ENCODE measurements around the gene CAPN2. TPM values are rescaled to one million over a fixed set of nuclear protein-coding genes. Genes with fewer than 3 reads are reported as not detected.

CAPN2 gene
- total RNA-seq, 6 experiments from 2014 or later, result 380 to 424 (median 413) TPM

DNA sequence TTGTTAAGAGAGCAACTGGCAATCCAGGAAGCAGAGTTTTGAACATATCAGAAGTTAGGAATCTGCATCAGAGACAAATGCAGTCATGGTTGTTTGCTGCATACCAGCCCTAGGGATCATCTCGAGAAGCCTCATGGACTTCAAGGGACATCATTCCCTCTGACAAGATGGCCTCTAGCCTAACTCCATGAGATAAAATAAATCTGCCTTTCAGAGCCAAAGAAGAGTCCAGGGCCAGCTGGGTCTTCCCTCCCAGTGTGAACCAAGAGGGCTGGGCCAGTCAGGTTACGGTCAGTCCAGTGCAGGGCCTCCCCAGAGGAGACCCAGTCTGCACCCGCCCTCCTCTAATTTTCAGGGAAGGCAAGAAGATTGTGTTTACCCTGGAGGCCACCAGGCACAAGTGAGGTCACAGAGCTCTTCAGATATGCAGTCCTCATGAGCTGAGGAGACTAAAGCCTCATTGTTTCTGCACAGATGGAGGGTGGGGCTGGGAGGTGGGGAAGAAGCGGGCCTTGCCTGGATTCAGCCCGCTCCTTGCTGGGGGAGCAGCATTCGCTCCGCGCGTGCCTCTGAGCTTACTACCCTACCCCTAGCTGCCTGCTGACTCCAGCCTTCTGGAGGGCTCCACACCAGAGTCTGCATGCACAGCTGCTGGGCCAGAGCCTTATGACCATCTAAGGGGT is 52.8 kb downstream of the CAPN2 start:
- H3K27me3 Mint-ChIP-seq (ENCODE audit: insufficient read depth), result peaks cover 6% of the 10 kb centered on the region; the same call in 1 of the 2 replicates
- H3K4me3 Mint-ChIP-seq, result no peak overlapping the region
- H3K9me3 Mint-ChIP-seq, result no peaks in the 10 kb centered on the region
- H3K36me3 Mint-ChIP-seq (ENCODE audit: low read depth), result peaks cover 60% of the 10 kb centered on the region
- peak overlapping the region; percentile 71 for H3K27ac Mint-ChIP-seq
- peaks cover 33% of the 10 kb centered on the region for H3K4me1 Mint-ChIP-seq (ENCODE audit: low read depth)
- TF ChIP-seq, protein P1, sequence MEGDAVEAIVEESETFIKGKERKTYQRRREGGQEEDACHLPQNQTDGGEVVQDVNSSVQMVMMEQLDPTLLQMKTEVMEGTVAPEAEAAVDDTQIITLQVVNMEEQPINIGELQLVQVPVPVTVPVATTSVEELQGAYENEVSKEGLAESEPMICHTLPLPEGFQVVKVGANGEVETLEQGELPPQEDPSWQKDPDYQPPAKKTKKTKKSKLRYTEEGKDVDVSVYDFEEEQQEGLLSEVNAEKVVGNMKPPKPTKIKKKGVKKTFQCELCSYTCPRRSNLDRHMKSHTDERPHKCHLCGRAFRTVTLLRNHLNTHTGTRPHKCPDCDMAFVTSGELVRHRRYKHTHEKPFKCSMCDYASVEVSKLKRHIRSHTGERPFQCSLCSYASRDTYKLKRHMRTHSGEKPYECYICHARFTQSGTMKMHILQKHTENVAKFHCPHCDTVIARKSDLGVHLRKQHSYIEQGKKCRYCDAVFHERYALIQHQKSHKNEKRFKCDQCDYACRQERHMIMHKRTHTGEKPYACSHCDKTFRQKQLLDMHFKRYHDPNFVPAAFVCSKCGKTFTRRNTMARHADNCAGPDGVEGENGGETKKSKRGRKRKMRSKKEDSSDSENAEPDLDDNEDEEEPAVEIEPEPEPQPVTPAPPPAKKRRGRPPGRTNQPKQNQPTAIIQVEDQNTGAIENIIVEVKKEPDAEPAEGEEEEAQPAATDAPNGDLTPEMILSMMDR (IDR thresholded peaks at IDR 0.05), result no peak
- peak; percentile 56 for DNase-seq

DNA sequence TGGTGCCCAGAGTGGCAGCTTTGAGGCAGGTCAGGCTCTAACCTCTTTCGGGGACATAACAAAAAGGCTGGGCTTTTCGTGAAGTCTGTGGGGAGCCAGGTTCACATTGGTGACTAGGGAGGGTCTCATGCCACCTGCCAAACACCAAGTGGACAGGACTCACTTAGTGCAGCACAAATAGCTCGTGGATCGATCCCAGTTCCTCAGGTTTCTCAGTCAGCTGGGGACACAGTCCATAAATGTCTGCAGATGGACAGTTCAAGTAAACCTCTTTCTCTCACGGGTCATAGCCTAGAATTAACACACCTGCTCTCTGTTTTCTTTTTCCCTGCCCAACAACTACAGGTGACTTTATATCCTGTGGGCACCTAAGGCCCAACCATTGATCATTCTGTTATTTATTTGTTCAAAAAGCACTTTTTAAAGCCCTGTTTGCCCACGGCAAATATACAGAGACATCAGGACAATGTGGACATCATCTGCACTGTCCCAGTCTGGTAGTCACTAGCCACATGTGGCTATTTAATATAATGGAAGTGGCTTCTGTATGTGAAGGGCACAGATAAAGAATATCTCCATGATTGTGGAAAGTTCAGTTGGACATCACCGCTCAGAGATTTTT is 53.5 kb downstream of the CAPN2 start:
- peaks cover 39% of the 10 kb centered on the region for H3K4me1 Mint-ChIP-seq (ENCODE audit: low read depth)
- peak overlapping the region; percentile 42; the same call in 1 of the 2 replicates for H3K27ac Mint-ChIP-seq
- no peak for DNase-seq
- H3K27me3 Mint-ChIP-seq (ENCODE audit: insufficient read depth), result peaks cover 5% of the 10 kb centered on the region; the same call in 1 of the 2 replicates
- no peaks in the 10 kb centered on the region for H3K9me3 Mint-ChIP-seq
- H3K4me3 Mint-ChIP-seq, result no peak overlapping the region
- TF ChIP-seq, protein P1 (IDR thresholded peaks at IDR 0.05), result no peak
- peaks cover 64% of the 10 kb centered on the region for H3K36me3 Mint-ChIP-seq (ENCODE audit: low read depth)

DNA sequence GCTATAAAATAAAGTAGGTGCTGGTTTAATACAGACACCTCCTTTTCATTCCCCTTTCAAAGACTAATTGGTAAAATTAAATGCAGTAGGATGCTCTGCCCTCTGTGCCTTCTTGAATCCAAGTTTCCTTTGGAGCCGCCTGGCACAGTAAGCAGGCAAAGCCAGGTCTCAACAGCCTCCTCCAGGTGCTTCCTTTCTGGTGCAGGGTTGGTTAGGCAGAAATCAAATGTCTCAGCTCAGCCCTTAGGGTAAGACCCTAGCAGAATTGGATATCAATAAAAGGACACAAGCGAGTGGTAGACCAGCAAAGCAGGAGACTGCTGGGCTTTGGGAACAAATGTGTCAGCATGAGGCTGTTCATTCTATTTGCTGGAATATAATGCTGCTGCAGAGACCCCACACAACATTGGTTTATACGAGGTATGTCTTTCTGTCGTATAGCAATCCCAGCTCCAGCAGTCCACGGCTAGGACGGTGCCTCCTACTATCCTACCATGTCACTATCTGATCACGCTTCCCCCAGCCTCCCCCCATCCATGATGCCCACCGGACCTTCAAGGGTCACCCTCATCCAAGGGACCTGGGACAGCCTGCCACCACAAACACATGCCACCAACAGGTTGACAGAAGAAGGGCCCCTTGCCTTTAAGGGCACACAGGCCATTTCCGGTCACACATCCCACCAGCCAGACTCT is 58.4 kb downstream of the CAPN2 start:
- H3K4me3 Mint-ChIP-seq, result peak overlapping the region; percentile 69
- no peak for DNase-seq
- peaks cover 55% of the 10 kb centered on the region for H3K36me3 Mint-ChIP-seq (ENCODE audit: low read depth)
- no peaks in the 10 kb centered on the region for H3K9me3 Mint-ChIP-seq
- TF ChIP-seq, protein P1 (IDR thresholded peaks at IDR 0.05), result no peak
- H3K27me3 Mint-ChIP-seq (ENCODE audit: insufficient read depth), result no peaks in the 10 kb centered on the region; the same call in 1 of the 2 replicates
- H3K4me1 Mint-ChIP-seq (ENCODE audit: low read depth), result peaks cover 65% of the 10 kb centered on the region
- peak overlapping the region; percentile 90 for H3K27ac Mint-ChIP-seq

DNA sequence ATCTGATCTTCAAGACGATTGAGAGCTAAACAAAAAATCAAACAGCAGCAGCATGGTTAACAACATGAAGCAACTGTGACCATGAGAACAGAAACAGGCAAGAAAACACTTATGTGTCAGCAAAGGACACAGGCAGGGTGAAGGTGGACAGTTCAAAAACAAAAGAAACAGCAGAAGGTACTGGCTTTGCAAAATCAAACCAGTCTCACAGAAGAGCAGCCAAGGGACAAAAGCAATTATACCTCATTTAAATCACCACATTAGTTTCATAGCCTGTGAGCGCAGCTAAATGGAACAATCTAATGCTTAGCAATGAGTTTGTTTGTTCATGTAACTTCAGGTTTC is 59.1 kb downstream of the CAPN2 start:
- Mint-ChIP-seq H3K9me3 (no peaks in the 10 kb centered on the region; the same call in 1 of the 2 replicates), H3K27ac (peak overlapping the region; percentile 90), H3K36me3 (ENCODE audit: low read depth) (peaks cover 55% of the 10 kb centered on the region), H3K4me3 (peak overlapping the region; percentile 69), H3K4me1 (ENCODE audit: low read depth) (peaks cover 72% of the 10 kb centered on the region), H3K27me3 (ENCODE audit: insufficient read depth) (peaks cover 4% of the 10 kb centered on the region; the same call in 1 of the 2 replicates)
- DNase-seq, result no peak
- TF ChIP-seq, protein P1 (IDR thresholded peaks at IDR 0.05), result no peak

GRCh38 chr1:223771814-223772770 is 59.8 kb downstream of the CAPN2 start:
- Mint-ChIP-seq H3K4me1 (ENCODE audit: low read depth) (peaks cover 78% of the 10 kb centered on the region), H3K9me3 (no peaks in the 10 kb centered on the region; the same call in 1 of the 2 replicates), H3K27ac (peak overlapping the region; percentile 90), H3K27me3 (ENCODE audit: insufficient read depth) (peaks cover 4% of the 10 kb centered on the region; the same call in 1 of the 2 replicates), H3K36me3 (ENCODE audit: low read depth) (peaks cover 62% of the 10 kb centered on the region), H3K4me3 (peak overlapping the region; percentile 69)
- TF ChIP-seq, protein P1 (IDR thresholded peaks at IDR 0.05), result no peak
- peak; percentile 80 for DNase-seq
